Measurements from ENCODE around the gene RAP1A. TPM values are rescaled to one million over a fixed set of nuclear protein-coding genes. Genes with fewer than 3 reads are reported as not detected.
A peak's percentile ranks its signal among the peaks of the same experiment; 100 is the strongest.
"Not testable (repeated sequence)": the region's sequence is repeated elsewhere in the genome, so short reads cannot be mapped to it uniquely, and the experiment has no call there.

Gene RAP1A
- total RNA-seq, 2 experiments from 2014 or later: 128 to 130 TPM

DNA sequence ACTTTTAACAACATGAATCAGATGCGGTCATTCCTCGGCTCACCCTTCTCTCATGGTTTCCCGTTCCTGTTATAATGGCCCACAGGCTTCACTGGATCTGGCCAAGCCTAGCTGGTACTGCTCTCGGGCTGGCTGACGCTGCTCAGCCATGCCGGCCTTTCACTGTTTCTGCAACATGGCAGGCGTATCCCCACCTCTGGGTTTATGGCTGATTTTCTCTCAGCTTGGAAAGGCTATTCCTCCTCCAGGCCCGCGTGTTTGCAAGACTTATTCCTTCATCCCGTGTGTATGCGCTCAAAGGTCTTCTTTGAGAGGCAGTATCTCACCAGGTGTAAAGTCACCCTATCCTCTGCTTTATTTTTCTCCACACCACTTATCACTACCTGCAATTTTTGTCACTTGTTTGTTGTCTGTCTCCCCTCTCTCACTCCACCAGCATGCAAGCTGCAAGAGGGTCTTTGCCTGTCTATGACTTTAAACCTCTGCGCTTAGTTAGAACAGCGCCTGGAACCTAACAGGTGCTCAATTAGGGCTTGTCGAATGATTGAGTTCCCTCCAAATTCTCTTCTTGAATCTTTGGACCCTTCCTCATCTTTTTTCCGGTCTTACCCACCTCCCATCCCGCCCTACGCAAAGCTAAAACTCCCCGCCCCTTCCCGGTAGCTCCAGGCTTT, 491 bp upstream of the RAP1A start:
- Mint-ChIP-seq H3K4me1 (peaks cover 74% of the 10 kb centered on the region), H3K27ac (peak overlapping the region; percentile 94), H3K4me3 (peak overlapping the region; percentile 76), H3K27me3 (no peaks in the 10 kb centered on the region), H3K36me3 (ENCODE audit: low read depth) (peaks cover 40% of the 10 kb centered on the region), H3K9me3 (peaks cover 9% of the 10 kb centered on the region)
- ChIA-PET POLR2A (no interaction called here), CTCF (interaction anchor here (1.5 to 3.3 kb wide), 3 partner anchors 13 to 111 kb away, joined by 3 to 16 read pairs (median 15); no protein-coding TSS in a partner anchor)
- DNase-seq: no peak

DNA sequence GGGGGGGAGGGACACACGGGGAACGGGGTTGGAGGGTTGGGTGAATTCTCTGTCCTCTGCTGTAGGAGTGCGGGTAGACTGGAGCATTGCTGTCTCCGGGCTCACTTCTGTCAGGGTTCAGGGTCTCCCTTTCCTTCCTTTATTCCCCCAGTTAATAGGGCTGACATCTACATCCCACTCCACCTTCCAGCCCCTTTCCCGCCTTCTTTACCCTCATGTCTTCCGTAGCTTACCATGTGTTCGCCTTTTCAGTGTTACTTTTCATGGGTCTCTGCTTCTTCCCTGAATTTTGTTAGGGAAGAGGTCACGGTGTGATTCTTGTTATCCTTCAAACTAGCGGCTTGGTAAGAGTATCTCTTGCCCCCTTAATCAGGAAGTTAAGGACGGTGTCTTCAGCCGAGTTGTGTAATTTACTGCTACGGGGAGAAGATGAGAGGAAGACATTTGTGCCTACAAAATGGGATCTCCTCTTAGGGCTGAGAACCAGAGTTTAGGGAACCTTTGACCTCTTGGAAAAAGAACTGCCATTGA, 917 bp downstream of the RAP1A start:
- Mint-ChIP-seq H3K36me3 (ENCODE audit: low read depth) (peaks cover 38% of the 10 kb centered on the region), H3K4me1 (peaks cover 75% of the 10 kb centered on the region), H3K4me3 (peak overlapping the region; percentile 93), H3K9me3 (peaks cover 6% of the 10 kb centered on the region), H3K27me3 (no peaks in the 10 kb centered on the region), H3K27ac (peak overlapping the region; percentile 90)
- POLR2A ChIA-PET: no interaction called here
- DNase-seq: no peak
- CTCF ChIA-PET: interaction anchor here (0.6 to 3.3 kb wide), 6 partner anchors 17 to 119 kb away, joined by 3 to 16 read pairs (median 4); no protein-coding TSS in a partner anchor

DNA sequence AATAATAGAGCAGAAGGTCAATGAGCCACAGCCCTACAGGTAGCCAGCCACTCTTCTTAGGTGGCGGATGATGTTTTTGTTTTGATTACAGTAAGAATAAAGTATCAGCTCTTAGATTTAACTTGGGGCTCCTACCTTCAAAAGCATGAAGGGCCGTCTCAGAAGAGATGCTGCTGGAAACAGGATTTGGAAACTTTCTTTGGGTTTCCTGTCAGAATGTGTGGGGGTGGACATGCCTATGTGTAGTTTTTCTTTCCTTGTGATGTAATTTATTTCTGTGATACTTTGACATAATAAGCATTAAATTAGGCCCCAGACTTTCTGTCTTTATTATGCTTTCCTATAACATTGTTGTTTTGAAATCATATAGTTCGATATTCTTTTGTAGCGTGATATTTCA, 1.5 kb downstream of the RAP1A start:
- ChIA-PET CTCF (interaction anchor here (0.6 to 2.8 kb wide), 4 partner anchors 17 to 220 kb away, joined by 3 to 15 read pairs (median 3); no protein-coding TSS in a partner anchor), POLR2A (no interaction called here)
- Mint-ChIP-seq H3K4me3 (peak overlapping the region; percentile 93), H3K36me3 (ENCODE audit: low read depth) (peaks cover 38% of the 10 kb centered on the region), H3K9me3 (peaks cover 6% of the 10 kb centered on the region), H3K27ac (peak overlapping the region; percentile 90), H3K27me3 (no peaks in the 10 kb centered on the region), H3K4me1 (peaks cover 76% of the 10 kb centered on the region)
- peak; percentile 37 for DNase-seq

DNA sequence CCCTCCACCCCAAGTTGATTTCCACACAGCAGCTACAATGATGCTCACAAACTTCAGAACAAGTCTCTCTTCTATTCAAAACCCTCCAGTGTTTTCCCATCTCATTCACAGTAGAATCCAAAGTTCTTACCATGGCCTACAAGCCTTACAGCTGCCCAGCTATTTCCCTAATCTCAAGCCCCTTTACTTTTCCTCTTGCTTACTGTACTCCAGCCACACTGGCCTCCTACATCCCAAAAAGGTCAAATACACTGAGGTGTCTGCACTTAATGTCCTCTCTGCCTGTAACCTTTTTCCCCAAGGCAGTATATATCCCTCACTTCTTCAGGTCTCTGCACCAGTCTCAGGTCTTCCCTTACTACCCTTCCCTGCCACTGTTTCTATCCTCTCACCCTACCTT, 2.6 kb downstream of the RAP1A start:
- peaks cover 6% of the 10 kb centered on the region for H3K9me3 Mint-ChIP-seq
- ChIA-PET POLR2A (interaction anchor here (1.4 kb wide), 1 partner anchor 114 kb away, joined by 3 read pairs; no protein-coding TSS in a partner anchor), CTCF (interaction anchor here (0.7 to 2.8 kb wide), 6 partner anchors 14 to 140 kb away, joined by 3 to 15 read pairs (median 5); no protein-coding TSS in a partner anchor)
- no peaks in the 10 kb centered on the region for H3K27me3 Mint-ChIP-seq
- no peak for DNase-seq
- H3K4me3 Mint-ChIP-seq: peak overlapping the region; percentile 93
- H3K27ac Mint-ChIP-seq: peak overlapping the region; percentile 90
- H3K36me3 Mint-ChIP-seq (ENCODE audit: low read depth): peaks cover 43% of the 10 kb centered on the region
- H3K4me1 Mint-ChIP-seq: peaks cover 74% of the 10 kb centered on the region

DNA sequence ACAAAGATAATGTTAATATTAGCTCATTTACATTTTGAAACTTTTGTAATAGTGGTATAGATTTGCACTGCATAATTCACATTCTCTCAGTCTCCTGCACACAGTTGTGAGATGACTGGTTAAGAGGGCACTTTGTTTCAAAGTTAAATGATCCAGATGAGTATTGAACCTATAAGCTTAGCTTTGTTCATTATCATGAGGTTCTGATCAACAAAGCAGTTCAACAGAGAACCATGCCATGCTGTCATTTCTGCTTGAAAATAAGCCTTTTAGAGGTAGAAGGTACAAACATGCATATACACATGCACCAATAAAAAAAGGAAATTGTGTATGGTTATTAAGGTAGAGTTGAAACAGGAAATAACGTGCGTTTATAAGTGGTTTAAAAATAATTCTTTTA, 4.8 kb downstream of the RAP1A start:
- no peaks in the 10 kb centered on the region for H3K9me3 Mint-ChIP-seq
- H3K36me3 Mint-ChIP-seq (ENCODE audit: low read depth): peaks cover 50% of the 10 kb centered on the region
- no peaks in the 10 kb centered on the region for H3K27me3 Mint-ChIP-seq
- POLR2A ChIA-PET: interaction anchor here (0.6 kb wide), 1 partner anchor 34 kb away, joined by 4 read pairs; no protein-coding TSS in a partner anchor
- DNase-seq: peak; percentile 37
- H3K4me3 Mint-ChIP-seq: peak overlapping the region; percentile 23
- H3K27ac Mint-ChIP-seq: peak overlapping the region; percentile 70
- CTCF ChIA-PET: interaction anchor here (1.4 to 3.3 kb wide), 3 partner anchors 8 to 116 kb away, joined by 4 to 22 read pairs (median 5); no protein-coding TSS in a partner anchor
- H3K4me1 Mint-ChIP-seq: peaks cover 74% of the 10 kb centered on the region

DNA sequence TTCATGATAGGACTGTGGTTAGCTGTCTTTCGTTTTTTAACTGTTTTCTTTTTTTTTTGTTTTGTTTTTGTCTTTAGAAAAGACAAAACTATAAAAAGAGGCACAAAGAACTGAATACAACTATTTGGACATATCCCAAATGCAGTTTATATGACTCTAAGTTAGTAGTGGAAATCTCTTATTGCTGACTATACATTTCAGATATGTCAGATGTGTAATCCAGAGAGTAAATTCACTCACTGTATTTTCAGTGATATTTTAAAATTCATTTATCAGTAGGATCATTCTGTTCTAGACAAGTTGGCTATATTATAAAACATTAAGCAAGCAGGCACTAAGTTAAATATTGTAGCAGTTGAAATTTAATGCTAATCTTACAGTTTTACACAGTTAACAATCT, 5.7 kb downstream of the RAP1A start:
- peaks cover 80% of the 10 kb centered on the region for H3K4me1 Mint-ChIP-seq
- no peak for DNase-seq
- H3K4me3 Mint-ChIP-seq: peak overlapping the region; percentile 29
- H3K27me3 Mint-ChIP-seq: no peaks in the 10 kb centered on the region
- ChIA-PET CTCF (interaction anchor here (1.4 to 3.3 kb wide), 2 partner anchors 9 to 117 kb away, joined by 5 to 22 read pairs; no protein-coding TSS in a partner anchor), POLR2A (no interaction called here)
- H3K36me3 Mint-ChIP-seq (ENCODE audit: low read depth): peaks cover 50% of the 10 kb centered on the region
- H3K27ac Mint-ChIP-seq: peak overlapping the region; percentile 72
- no peaks in the 10 kb centered on the region for H3K9me3 Mint-ChIP-seq

DNA sequence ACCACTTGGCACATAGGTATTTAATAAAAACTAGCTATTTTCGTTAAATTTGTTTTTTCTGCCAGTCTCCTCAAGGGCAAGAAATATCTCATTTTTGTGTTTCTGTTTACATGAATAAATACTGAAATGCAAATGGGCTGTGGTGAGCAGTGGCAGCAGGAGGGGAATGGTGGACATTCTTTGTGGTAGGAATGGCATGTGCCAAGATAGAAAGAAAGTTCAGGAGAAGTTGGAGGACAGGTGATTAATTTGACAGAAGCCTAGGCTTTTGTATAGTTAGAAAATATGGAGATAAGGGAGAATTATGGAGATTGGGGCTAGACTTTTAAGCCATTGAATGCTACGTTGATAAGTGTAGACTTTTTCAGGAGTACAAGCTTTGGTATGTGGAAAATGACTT, 8.6 kb downstream of the RAP1A start:
- H3K36me3 Mint-ChIP-seq (ENCODE audit: low read depth): peaks cover 41% of the 10 kb centered on the region
- no peak for DNase-seq

DNA sequence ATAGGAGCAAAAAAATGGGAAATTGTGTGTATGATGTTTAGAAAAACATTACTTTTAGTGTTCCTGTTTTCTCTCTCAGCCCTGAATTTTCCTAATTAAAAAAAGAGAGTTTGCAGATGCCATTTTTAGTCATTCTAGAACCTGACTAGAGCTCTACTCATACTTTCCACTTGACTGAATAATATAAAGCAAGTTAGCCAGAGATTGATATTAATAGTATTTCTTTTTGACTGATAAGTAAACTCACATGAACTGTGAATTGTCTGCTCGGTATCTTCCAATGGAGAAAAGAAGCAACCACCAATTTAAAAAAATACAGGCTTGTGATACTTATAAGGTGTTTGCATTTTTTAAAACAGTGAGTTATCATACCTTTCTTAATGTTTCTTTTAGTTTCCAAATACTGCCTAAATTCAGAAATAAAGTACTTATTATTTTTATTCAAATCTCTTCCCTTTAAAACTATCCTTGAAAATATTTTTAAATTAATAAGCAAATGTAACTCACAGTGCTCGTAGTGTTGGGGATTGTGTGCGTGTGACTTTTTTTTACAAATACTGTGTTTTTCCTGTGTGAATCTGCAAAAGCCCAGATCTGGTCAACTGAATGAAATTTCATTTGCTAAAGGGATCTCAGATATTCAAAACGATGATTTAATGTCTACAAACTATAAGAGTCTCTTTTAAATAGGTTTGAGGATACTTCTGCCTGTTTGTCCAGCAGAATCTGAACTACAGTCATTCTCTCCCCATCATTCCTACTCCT, 9.8 kb downstream of the RAP1A start:
- H3K36me3 Mint-ChIP-seq (ENCODE audit: low read depth): peaks cover 36% of the 10 kb centered on the region
- H3K4me3 Mint-ChIP-seq: peak overlapping the region; percentile 44
- H3K27me3 Mint-ChIP-seq: no peaks in the 10 kb centered on the region
- no peaks in the 10 kb centered on the region for H3K9me3 Mint-ChIP-seq
- POLR2A ChIA-PET: interaction anchor here (0.6 kb wide), 1 partner anchor 39 kb away, joined by 3 read pairs; no protein-coding TSS in a partner anchor
- peak overlapping the region; percentile 78 for H3K27ac Mint-ChIP-seq
- CTCF ChIA-PET: interaction anchor here (0.8 to 1.7 kb wide), 4 partner anchors 13 to 122 kb away, joined by 3 to 5 read pairs (median 4); no protein-coding TSS in a partner anchor
- no peak for DNase-seq
- H3K4me1 Mint-ChIP-seq: peaks cover 80% of the 10 kb centered on the region

More for the DNA sequence above, 8.6 kb downstream of the RAP1A start:
- POLR2A ChIA-PET: interaction anchor here (0.6 kb wide), 1 partner anchor 23 kb away, joined by 3 read pairs; no protein-coding TSS in a partner anchor
- Mint-ChIP-seq H3K4me3 (peak overlapping the region; percentile 25), H3K9me3 (no peaks in the 10 kb centered on the region), H3K27ac (peak overlapping the region; percentile 20), H3K4me1 (peaks cover 82% of the 10 kb centered on the region), H3K27me3 (no peaks in the 10 kb centered on the region)
- CTCF ChIA-PET: interaction anchor here (0.7 to 1.7 kb wide), 6 partner anchors 9 to 120 kb away, joined by 3 to 5 read pairs (median 4); no protein-coding TSS in a partner anchor

DNA sequence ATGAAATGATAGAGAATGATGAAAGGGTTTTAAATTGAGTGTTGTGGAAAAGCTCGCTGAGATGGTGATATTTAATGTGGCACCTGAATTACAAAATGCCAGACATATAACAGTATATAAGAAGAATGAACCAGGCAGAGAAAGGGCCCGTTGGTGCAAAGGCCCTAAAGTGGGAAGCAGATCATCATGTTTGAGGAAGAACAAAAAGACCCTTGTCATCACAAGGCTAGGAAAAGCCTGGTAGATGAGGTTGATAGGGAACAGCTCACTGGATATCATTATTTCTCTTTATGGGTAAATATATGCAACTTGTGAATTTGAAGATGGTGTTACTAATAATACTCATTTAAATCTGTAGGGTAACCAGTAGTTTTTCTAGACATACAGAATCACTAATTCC, 11.0 kb downstream of the RAP1A start:
- DNase-seq: no peak
- Mint-ChIP-seq H3K9me3 (no peaks in the 10 kb centered on the region), H3K4me3 (no peak overlapping the region), H3K27ac (no peak overlapping the region), H3K36me3 (ENCODE audit: low read depth) (peaks cover 40% of the 10 kb centered on the region), H3K27me3 (no peaks in the 10 kb centered on the region), H3K4me1 (peaks cover 79% of the 10 kb centered on the region)
- ChIA-PET POLR2A (interaction anchor here (0.5 to 0.6 kb wide), 2 partner anchors 8 to 40 kb away, joined by 3 read pairs; no protein-coding TSS in a partner anchor), CTCF (interaction anchor here (1.2 kb wide), 1 partner anchor 123 kb away, joined by 3 read pairs; no protein-coding TSS in a partner anchor)

DNA sequence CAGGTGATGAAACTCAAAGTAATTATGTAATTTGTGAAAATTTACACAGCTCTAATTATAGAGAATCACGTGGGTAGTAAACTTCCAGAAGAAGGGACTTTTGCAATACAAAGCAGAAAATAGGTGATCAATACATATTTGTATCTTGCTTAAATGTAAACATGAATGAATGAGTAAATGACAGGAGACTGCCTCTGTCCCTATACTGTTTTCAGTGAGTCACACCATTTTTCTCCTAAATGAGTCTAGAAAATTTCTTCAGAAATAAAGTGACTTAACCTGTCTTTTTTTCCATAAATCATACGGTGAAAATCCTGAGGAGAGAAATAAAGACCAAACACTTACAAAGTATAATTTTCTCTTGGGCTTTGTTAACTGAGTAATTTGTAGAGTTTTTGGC, 11.9 kb downstream of the RAP1A start:
- Mint-ChIP-seq H3K27me3 (no peaks in the 10 kb centered on the region), H3K4me1 (peaks cover 77% of the 10 kb centered on the region), H3K36me3 (ENCODE audit: low read depth) (peaks cover 41% of the 10 kb centered on the region), H3K9me3 (no peaks in the 10 kb centered on the region), H3K4me3 (no peak overlapping the region), H3K27ac (no peak overlapping the region)
- ChIA-PET CTCF (interaction anchor here (0.9 kb wide), 1 partner anchor 29 kb away, joined by 3 read pairs; no protein-coding TSS in a partner anchor), POLR2A (no interaction called here)
- DNase-seq: no peak

DNA sequence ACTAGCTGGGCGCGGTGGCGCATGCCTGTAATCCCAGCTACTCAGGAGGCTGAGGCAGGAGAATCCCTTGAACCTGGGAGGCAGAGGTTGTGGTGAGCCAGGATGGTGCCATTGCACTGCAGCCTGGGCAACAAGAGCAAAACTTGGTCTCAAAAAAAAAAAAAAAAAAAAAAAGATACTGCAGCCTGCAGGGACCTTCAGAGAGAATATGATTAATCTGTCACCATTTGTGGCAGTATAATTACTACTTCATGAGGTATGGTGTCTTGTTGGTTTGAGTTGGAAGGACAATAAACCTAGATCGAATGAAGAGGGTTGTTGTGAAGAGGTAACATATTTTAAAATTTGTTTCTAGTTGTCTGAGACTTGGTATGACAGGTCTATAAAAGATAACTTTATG, 13.2 kb downstream of the RAP1A start:
- H3K27me3 Mint-ChIP-seq, H3K27ac Mint-ChIP-seq, H3K9me3 Mint-ChIP-seq, H3K4me3 Mint-ChIP-seq, POLR2A ChIA-PET, DNase-seq, CTCF ChIA-PET: not testable (repeated sequence)
- Mint-ChIP-seq H3K4me1 (peaks cover 77% of the 10 kb centered on the region), H3K36me3 (ENCODE audit: low read depth) (peaks cover 40% of the 10 kb centered on the region)

DNA sequence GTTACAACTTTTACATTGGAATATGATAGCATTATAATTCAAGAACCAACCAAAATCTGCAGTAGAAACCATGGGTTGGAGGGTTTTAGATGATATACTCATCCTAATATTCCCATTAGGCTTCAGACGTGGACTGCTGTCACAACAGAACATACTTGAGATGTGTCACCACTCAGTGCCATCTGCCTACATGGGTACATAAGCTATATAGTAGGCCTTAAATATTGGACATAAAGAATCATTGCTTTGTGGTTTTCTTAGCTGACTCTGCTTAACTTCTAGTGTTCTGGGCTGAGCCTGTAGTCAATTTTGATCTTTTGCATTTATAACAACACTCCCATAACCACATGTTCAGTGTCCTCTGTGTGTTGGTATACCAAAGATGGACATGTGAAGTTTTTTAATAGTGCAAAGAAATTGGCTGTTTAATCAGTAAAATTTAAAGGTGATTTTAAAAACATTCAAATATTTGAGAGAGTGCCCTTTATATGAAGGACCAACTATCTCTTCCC, 14.2 kb downstream of the RAP1A start:
- peaks cover 75% of the 10 kb centered on the region for H3K4me1 Mint-ChIP-seq
- peaks cover 31% of the 10 kb centered on the region for H3K36me3 Mint-ChIP-seq (ENCODE audit: low read depth)
- H3K4me3 Mint-ChIP-seq: no peak overlapping the region
- no peaks in the 10 kb centered on the region for H3K9me3 Mint-ChIP-seq
- no peak overlapping the region for H3K27ac Mint-ChIP-seq
- ChIA-PET CTCF (interaction anchor here (0.6 to 1.6 kb wide), 3 partner anchors 14 to 194 kb away, joined by 3 read pairs; no protein-coding TSS in a partner anchor), POLR2A (interaction anchor here (0.5 kb wide), 1 partner anchor 122 kb away, joined by 3 read pairs; no protein-coding TSS in a partner anchor)
- no peak for DNase-seq
- no peaks in the 10 kb centered on the region for H3K27me3 Mint-ChIP-seq
